Adrenal gland (tissue), 12 donors: Measurements from ENCODE around the gene GPR137C. TPM values are rescaled to one million over a fixed set of nuclear protein-coding genes. Genes with fewer than 3 reads are reported as not detected.
"Not testable (repeated sequence)": the region's sequence is repeated elsewhere in the genome, so short reads cannot be mapped to it uniquely, and the experiment has no call there.

Experiments used
- DNase-seq, 7 donors: peaks; one replicate each; pipeline ENCODE4 v3.0.0-alpha.2; 2019 to 2020
- H3K27ac ChIP-seq, 5 donors: fragments of 200-600 bp; sonication (generic) in 4 of 5; 1 replicate in 3 of 5; 2 replicates in 2 of 5; pipeline versions ENCODE4 v1.5.1 to v1.8.0; 2016 to 2020; ENCODE audit warnings: mild to moderate bottlenecking in 1 of 5
- H3K27me3 ChIP-seq: fragments of 200-600 bp; 2 replicates; pipeline ENCODE4 v1.8.0; 2021
- H3K36me3 ChIP-seq, 2 donors: fragments of 200-600 bp; replicated peaks in 1 of 2; 1 replicate in 1 of 2; 2 replicates in 1 of 2; pipeline versions ENCODE4 v1.5.1 to v1.8.0; 2018 to 2022
- H3K4me1 ChIP-seq, 2 donors: fragments of 200-600 bp; replicated peaks in 1 of 2; 1 replicate in 1 of 2; 2 replicates in 1 of 2; pipeline versions ENCODE4 v1.5.1 to v1.8.0; 2018 to 2021
- H3K4me3 ChIP-seq, 4 donors: fragments of 200-600 bp; sonication (generic) in 3 of 4; one replicate each; pipeline ENCODE4 v1.5.1; 2016 to 2018
- H3K9me3 ChIP-seq, 3 donors: fragments of 200-600 bp; sonication (generic) in 1 of 3; replicated peaks in 1 of 3; 1 replicate in 2 of 3; 2 replicates in 1 of 3; pipeline versions ENCODE4 v1.5.1 to v1.8.0; 2016 to 2021
- CTCF ChIP-seq, 6 experiments: fragments of 450-650 bp in 4 of 6; fragments of 200-600 bp in 2 of 6; sonication (generic) in 1 of 6; IDR thresholded peaks; 1 replicate in 5 of 6; 2 replicates in 1 of 6; pipeline versions ENCODE4 v1.5.1 to v1.8.0; 2016 to 2021; ENCODE audit warnings: antibody characterized with exemption in 6 of 6, mild to moderate bottlenecking in 2 of 6, moderate library complexity in 1 of 6
- POLR2A ChIP-seq, 2 donors: fragments of 450-650 bp; IDR thresholded peaks; one replicate each; pipeline ENCODE4 v1.6.1; 2017; ENCODE audit warnings: antibody characterized with exemption in 2 of 2, mild to moderate bottlenecking in 2 of 2, moderate library complexity in 1 of 2
- WGBS, 4 donors: extraction: QIAGEN DNeasy Blood & Tissue Kit in 2 of 4; methylation state at CpG; one replicate each; pipeline versions ENCODE4 v1.1.5 to v1.1.7; 2013 to 2017; 5-methylcytosine and 5-hydroxymethylcytosine counted together
- intact Hi-C, 2 donors: fragments of 100-400 bp; cut with DNase I; formaldehyde crosslinking; loops; one replicate each; pipeline versions ENCODE4 v1.14.1 to v1.15.0; 2022 to 2023
- polyA plus RNA-seq, 3 donors: library from polyadenylated mRNA; stranded (reverse); fragments of 200-250 nt in 2 of 3; fragments of 350-450 nt in 1 of 3; fragmentation: Illumina TruSeq in 1 of 3; extraction: RNeasy Lipid Tissue Mini Kit (QIAGEN cat#74804) in 1 of 3; gene quantifications; one replicate each; pipeline ENCODE4 v1.2.3, GENCODE V29; 2013 to 2014
- total RNA-seq, 9 donors: library from RNA; depleted of rRNA in 4 of 9; stranded (reverse); fragments of >200 nt in 4 of 9; fragments of 120-200 nt in 1 of 9; fragmentation: NEBNext Ultra II Directional in 1 of 9; extraction: Animal tissue kit (Norgen Biotek cat#: 25700) in 1 of 9; gene quantifications; one replicate each; pipeline versions ENCODE4 v1.1.0 to v1.2.4, GENCODE V29; 2013 to 2023
- donor health status: healthy with polysubstance abuse.
- donor health status: Bipolar disorder and iron deficiency.
- donor health status: DM: yes; HTN: yes; CAD: no.
- donor health status: DM: no; HTN: no; CAD: no.
- donor health status: DM: no; HTN: no; CAD: no.
- donor health status: DM: yes; HTN: yes; CAD: no.

GPR137C gene
- total and polyA plus RNA-seq, 12 donors = 0.09 to 2.8 (median 0.66) TPM

GRCh38 chr14:52563120-52563519, 10.5 kb downstream of the GPR137C start:
- Histone ChIP-seq H3K9me3 (no peaks in the 10 kb centered on the region), H3K4me1 (no peaks in the 10 kb centered on the region), H3K27ac (no peak overlapping the region), H3K27me3 (no peaks in the 10 kb centered on the region), H3K36me3 (no peaks in the 10 kb centered on the region), H3K4me3 (no peak overlapping the region)
- intact Hi-C loops = no loop called here
- WGBS, 4 donors = 49 to 71% (median 56%) methylated on average over 2 of the region's 2 CpGs
- no peak for DNase-seq
- TF ChIP-seq CTCF (IDR thresholded peaks at IDR 0.05) (no peak), POLR2A (IDR thresholded peaks at IDR 0.05) (no peak)

- DNase-seq, H3K4me1 ChIP-seq, intact Hi-C loops, H3K27ac ChIP-seq, H3K36me3 ChIP-seq, H3K4me3 ChIP-seq, H3K9me3 ChIP-seq, H3K27me3 ChIP-seq: not testable (repeated sequence)
- 91 to 96% (median 93%) methylated on average over 5 to 7 of the region's 7 CpGs for WGBS, 4 donors
Measured at GRCh38 chr14:52568454-52568853, 15.8 kb downstream of the GPR137C start.

- Histone ChIP-seq H3K27me3 (no peaks in the 10 kb centered on the region), H3K9me3 (no peaks in the 10 kb centered on the region), H3K4me3 (no peak overlapping the region), H3K4me1 (no peaks in the 10 kb centered on the region), H3K27ac (no peak overlapping the region), H3K36me3 (no peaks in the 10 kb centered on the region)
- WGBS, 4 donors = 81 to 96% (median 94%) methylated on average over 2 of the region's 2 CpGs
- TF ChIP-seq POLR2A (IDR thresholded peaks at IDR 0.05) = no peak
- TF ChIP-seq CTCF (IDR thresholded peaks at IDR 0.05) = no peak
- no peak for DNase-seq
- intact Hi-C loops = no loop called here
Measured at GRCh38 chr14:52575858-52576257, 23.2 kb downstream of the GPR137C start.

- Histone ChIP-seq H3K4me1 (no peaks in the 10 kb centered on the region), H3K4me3 (no peak overlapping the region), H3K27ac (no peak overlapping the region), H3K9me3 (no peaks in the 10 kb centered on the region), H3K27me3 (no peaks in the 10 kb centered on the region), H3K36me3 (no peaks in the 10 kb centered on the region)
- intact Hi-C loops = no loop called here
- no peak for TF ChIP-seq POLR2A (IDR thresholded peaks at IDR 0.05)
- TF ChIP-seq CTCF (IDR thresholded peaks at IDR 0.05) = no peak
- DNase-seq = no peak
Measured at GRCh38 chr14:52583544-52583943, 30.9 kb downstream of the GPR137C start.

- Histone ChIP-seq H3K9me3 (no peaks in the 10 kb centered on the region), H3K4me3 (no peak overlapping the region), H3K27me3 (no peaks in the 10 kb centered on the region), H3K4me1 (no peaks in the 10 kb centered on the region), H3K27ac (no peak overlapping the region), H3K36me3 (no peaks in the 10 kb centered on the region)
- DNase-seq = no peak
- 78 to 85% (median 79%) methylated on average over 4 of the region's 4 CpGs for WGBS, 4 donors
- no peak for TF ChIP-seq CTCF (IDR thresholded peaks at IDR 0.05)
- TF ChIP-seq POLR2A (IDR thresholded peaks at IDR 0.05) = no peak
- intact Hi-C loops = no loop called here
Measured at GRCh38 chr14:52589646-52590045, 37.0 kb downstream of the GPR137C start.
